ENCODE measurements around the gene COG2.

The COG2 gene

GRCh38 chr1:230737622-230738262, 95.5 kb downstream of the COG2 start:
- TF ChIP-seq REST (IDR thresholded peaks at IDR 0.05; ENCODE audit: insufficient read depth in 1 of 2, low read depth in 2 of 2, low read length in 2 of 2) (no peak), FOXP2 (optimal IDR thresholded peaks at IDR 0.05; ENCODE audit: borderline replicate concordance, extremely low read depth, extremely low read length, insufficient read depth) (no peak), SIN3A (IDR thresholded peaks at IDR 0.05; ENCODE audit: borderline replicate concordance, insufficient read depth, low read length) (no peak), POLR2AphosphoS5 (IDR thresholded peaks at IDR 0.05; ENCODE audit: low read depth, low read length) (no peak), TAF1 (IDR thresholded peaks at IDR 0.05; ENCODE audit: borderline replicate concordance, insufficient read depth, low read length) (no peak)

- TF ChIP-seq POLR2AphosphoS5 (IDR thresholded peaks at IDR 0.05; ENCODE audit: low read depth, low read length), result no peak
- TF ChIP-seq TAF1 (IDR thresholded peaks at IDR 0.05; ENCODE audit: borderline replicate concordance, insufficient read depth, low read length), result no peak
- no peak for TF ChIP-seq REST (IDR thresholded peaks at IDR 0.05; ENCODE audit: insufficient read depth in 1 of 2, low read depth in 2 of 2, low read length in 2 of 2)
- TF ChIP-seq FOXP2 (optimal IDR thresholded peaks at IDR 0.05; ENCODE audit: borderline replicate concordance, extremely low read depth, extremely low read length, insufficient read depth), result no peak
- TF ChIP-seq SIN3A (IDR thresholded peaks at IDR 0.05; ENCODE audit: borderline replicate concordance, insufficient read depth, low read length), result no peak
Observed at GRCh38 chr1:230739564-230740290, 97.4 kb downstream of the COG2 start.
